ENCODE results near the gene NAALADL2.
"Not testable (repeated sequence)": the region's sequence is repeated elsewhere in the genome, so short reads cannot be mapped to it uniquely, and the experiment has no call there.

The NAALADL2 gene

DNA sequence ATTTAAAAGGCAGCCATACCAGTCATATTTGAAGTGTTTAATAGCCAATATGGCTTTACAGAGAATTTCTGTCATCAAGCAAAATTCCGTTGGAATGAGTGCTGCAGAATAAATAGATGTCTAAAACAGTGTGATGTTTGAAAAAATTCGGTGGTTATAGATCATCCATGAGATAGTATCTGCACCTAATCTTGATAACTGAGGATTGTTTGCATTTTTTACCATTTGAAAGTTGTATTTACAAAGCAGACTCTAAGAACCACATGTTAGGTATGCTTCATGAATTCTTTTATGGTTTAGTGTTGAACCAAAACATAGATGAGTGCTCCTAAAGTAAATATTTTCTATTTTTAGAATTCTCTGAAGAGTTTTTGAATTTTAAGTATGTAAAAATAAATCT, 476.1 kb downstream of the NAALADL2 start:
- no peak for DNase-seq

GRCh38 chr3:175336406-175337133, 477.4 kb downstream of the NAALADL2 start:
- no peak for DNase-seq

DNA sequence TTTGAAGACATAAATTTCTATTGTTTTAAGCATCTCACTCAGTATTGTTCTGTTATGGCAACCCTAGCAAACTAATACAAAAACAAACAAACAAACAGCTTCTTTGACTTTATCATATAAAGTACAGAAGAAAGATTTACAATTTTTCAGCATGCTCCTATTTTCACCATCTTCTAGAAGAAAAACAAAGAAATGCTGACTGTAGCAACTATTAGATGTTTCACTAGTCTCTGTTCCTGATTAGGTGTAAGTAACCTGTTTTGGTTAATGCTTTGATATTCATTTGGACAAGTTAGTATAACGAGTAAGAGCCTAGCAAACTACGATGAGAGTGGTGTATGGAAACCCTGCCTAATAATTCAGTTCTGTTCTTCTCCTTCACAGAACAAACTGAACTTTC, 478.5 kb downstream of the NAALADL2 start:
- no peak for DNase-seq

DNA sequence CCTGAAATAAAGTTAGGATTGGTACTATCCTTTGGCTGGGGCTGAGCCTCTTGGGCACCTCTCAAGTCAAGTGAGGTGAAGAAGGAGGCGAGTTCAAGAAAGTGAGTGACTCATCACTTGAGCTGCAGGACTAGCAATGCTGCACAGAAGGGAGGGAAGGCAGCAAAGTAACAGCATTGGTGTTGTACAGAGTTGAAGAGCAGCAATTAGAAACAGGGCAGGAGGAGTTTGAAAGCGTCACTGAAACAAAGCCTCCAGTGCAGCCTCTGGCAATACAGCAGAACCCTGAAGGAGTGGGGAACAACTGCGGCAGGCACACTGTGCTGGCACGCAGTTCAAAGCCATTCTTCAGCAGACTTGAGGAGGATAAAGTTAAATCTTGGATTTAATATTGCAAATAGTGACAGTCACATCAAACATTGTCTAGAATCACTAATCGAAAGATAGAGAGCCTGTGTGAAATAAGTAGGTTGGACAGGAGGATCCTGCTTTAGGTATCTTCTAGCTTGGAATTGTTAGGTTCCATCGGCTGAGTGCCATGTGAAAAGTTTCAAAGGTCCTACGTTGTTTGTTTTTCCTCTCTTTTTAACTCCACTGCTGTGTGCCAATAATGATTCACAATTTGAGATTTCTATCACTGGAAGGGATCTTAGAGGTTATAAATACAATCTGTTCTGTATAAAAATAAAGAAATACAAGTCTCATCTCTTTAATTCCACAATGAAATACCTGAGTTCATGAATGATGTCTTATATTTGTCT, 479.8 kb downstream of the NAALADL2 start:
- no peak for DNase-seq

GRCh38 chr3:175340338-175341015, 481.3 kb downstream of the NAALADL2 start:
- DNase-seq = no peak

DNA sequence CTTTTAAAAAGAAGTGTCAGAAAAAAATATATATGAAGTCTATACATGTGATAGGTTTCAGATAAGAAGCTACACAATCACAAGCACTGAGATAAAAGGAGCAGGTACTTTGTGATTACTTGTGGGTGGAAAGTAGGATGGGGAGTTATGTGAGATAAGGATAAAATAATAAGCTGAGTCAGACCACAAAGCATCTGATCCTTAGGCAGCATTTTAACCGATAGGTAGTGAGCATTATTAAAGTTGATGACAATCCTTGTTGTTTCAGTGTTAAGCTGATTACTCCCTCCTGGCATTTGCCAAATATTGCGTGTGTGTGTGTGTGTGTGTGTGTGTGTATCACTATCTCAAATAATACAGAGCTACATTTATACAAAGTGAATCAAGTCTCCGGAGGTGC, 483.1 kb downstream of the NAALADL2 start:
- DNase-seq = no peak

DNA sequence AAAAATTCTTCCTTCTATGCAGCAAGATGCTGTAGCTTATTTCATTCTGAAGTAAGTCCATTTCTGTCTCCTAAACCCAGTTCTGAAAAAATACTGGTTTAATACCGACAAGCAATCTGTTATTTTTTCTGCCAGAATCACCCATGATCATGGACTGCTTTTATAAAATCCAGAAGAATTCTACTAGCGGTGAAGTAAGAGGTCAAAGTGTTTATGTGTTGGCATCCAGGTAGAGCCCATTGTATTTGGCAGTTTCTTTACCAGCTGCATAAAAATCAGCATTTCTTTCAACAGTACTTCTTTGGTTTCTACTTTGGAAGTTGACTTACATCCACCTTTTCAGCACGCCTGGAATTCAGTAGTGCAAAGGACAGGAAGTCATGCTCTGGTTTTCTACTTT, 484.8 kb downstream of the NAALADL2 start:
- no peak for DNase-seq

GRCh38 chr3:175346573-175347356, 487.6 kb downstream of the NAALADL2 start:
- DNase-seq = no peak

DNA sequence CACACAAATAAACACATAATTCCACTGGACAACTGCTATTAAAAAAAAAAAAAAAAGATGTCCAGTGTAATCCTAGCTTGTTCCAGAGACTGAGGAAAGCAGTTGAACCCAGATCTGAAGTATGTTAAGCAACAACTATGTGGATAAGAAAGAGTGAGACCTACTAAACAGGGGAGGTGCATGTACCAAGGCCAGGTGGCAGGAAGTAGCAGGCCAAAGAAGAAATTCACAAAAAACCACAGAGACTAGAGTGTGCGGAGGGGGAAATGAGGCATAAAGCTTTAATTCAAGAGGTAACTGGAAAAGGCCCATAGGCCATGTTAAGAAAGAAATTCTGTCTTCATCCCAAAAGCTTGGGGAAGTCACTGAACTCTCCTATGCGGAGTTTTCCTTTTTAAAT, 490.0 kb downstream of the NAALADL2 start:
- no peak for DNase-seq

DNA sequence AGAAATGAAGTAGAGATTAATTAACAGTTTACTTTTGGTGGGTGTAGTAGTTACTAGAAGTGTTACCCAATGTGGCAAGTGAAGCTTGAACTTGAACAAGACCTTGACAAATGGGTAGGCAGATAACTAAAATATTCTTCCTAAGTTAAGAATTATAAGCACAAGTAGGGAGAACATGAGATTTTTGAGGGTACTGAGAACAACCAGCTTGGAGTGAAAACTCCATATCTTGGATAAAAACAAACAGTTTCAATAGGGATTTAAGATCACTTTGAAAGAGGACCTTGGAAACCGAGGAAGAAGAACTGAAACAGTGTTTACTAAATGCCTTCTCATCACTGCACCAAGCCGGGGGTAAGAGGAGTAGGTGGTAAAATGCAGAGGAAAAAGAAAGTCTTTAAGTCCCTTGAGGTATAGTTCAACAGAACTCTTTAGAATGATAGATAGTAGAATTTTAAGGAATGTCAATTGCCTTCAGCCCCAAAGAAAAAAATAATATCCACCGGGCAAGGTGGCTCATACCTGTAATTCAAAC, 496.7 kb downstream of the NAALADL2 start:
- no peak for DNase-seq

DNA sequence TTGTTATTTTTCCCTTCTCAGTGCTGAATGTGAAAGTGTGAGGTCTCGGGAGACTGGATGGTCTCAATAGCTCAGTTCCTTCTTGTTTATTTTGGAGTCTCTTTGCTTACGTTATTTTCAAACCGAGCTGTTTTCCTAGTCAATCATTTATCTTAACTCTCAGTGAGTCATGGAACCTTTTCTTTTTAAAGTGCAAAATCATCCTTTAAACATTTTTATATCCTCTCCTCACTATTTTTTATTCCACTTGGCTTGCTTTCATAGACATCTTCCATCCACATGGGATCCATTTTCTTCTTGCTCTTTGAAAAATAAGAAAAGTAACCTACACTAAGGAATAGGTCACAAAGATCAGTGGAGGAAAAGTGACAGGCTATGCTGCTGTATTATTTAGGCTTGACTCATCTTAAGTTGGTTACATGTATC, 497.8 kb downstream of the NAALADL2 start:
- no peak for DNase-seq

GRCh38 chr3:175357758-175358157, 498.6 kb downstream of the NAALADL2 start:
- DNase-seq = no peak

- DNase-seq = no peak
Measured at GRCh38 chr3:175358935-175359334, 499.8 kb downstream of the NAALADL2 start.

- not testable (repeated sequence) for DNase-seq
Measured at GRCh38 chr3:175370426-175370825, 511.3 kb downstream of the NAALADL2 start.

DNA sequence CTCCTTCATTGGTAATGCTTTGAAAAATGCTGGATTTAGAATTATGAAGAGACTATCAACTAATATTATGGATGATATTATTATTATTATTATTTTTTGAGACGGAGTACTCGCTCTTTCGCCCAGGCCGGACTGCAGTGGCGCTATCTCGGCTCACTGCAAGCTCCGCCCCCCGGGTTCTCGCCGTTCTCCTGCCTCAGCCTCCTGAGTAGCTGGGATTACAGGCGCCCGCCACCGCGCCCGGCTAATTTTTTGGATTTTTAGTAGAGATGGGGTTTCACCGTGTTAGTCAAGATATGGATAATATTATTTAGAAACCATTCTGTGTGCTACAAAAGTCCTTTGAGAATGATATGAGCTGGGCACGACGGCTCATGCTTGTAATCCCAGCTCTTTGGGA, 512.1 kb downstream of the NAALADL2 start:
- DNase-seq = not testable (repeated sequence)

DNA sequence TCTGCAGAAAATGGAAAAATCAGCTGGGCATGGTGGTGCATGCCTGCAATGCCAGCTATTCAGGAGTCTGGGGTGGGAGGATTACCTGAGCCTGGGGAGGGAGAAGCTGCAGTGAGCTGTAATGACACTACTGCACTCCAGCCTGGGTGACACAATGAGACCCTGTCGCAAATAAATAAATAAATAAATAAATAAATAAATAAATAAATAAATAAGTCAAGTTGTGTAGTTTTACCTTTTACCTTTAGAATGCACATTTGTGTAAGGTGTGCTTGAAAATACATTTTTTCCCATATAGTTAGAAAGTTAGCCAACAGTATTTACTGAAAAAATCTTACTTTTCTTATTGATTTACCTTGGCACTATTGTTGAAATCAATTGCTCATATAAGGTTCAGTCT, 515.6 kb downstream of the NAALADL2 start:
- DNase-seq = no peak

- no peak for DNase-seq
Measured at GRCh38 chr3:175378348-175378747, 519.2 kb downstream of the NAALADL2 start.

GRCh38 chr3:175381685-175382084, 522.6 kb downstream of the NAALADL2 start:
- no peak for DNase-seq

DNA sequence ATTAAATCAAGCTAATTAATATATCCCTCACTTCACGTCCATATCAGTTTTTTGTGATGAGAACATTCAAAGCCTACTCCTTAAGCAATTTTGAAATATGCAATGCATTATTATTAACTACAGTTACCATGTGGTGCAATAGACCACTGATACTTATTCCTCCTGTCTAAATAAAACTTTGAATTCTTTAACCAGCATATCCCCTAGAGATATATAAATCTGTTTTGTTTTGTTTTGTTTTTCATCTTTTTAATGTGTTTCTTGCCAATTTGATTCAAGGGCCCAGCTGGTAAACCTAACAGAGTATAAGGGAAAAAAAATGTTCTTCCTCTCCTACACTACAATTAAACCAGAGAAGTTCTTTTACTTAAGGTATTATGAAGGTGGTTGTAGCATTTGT, 524.2 kb downstream of the NAALADL2 start:
- no peak for DNase-seq

GRCh38 chr3:175383813-175384212, 524.7 kb downstream of the NAALADL2 start:
- DNase-seq = no peak

- DNase-seq = no peak
Measured at GRCh38 chr3:175384569-175384968, 525.4 kb downstream of the NAALADL2 start.

DNA sequence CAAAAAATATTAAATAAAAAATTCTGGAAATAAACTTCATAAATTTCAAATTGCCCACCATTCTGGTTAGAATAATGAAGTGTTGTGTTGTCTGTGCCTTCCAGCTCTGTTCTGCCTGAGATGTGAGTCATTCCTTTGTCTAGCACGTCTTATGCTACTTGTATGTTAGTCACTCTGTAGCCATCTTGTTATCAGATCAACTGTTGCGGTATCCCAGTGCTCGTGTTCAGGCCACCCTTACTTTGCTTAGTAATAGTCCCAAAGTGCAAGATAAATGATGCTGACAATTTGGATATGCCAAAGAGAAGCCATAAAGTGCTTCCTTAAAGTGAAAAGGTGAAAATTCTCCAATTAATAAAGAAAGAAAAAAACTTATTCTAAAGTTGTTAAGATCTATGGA, 527.5 kb downstream of the NAALADL2 start:
- DNase-seq = no peak

DNA sequence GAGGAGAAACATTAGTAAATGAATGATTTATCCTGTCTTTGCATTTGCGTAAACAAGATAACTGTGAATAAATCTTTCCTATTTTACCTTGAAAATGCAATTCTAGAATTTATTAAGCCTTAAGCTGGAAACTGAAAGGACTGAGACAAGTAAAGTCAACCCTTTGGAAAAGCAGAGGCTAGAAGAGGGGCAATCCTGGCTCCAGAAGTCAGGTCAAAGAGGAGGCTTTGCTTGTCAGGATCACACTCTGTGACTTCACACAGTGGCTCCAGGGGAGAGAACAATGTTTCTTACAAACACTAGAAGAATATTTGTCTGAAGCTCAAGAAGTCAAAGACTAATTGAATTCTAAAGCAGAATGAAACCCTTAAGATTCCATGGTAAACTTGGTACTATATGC, 530.4 kb downstream of the NAALADL2 start:
- DNase-seq = no peak

Data from activated CD4-positive, alpha-beta T cell treated with anti-CD3 and anti-CD28 coated beads, Interleukin-2, amount 50 U/mL, for 16 hours (primary cell).